ENCODE results near the gene BPIFB3. TPM values are rescaled to one million over a fixed set of nuclear protein-coding genes. Genes with fewer than 3 reads are reported as not detected.
"Not testable (repeated sequence)": the region's sequence is repeated elsewhere in the genome, so short reads cannot be mapped to it uniquely, and the experiment has no call there.

The BPIFB3 gene
- total RNA-seq, 1 donor from 2014 or later: not detected

GRCh38 chr20:33027769-33028751 is 25.6 kb upstream of the BPIFB3 start:
- DNase-seq (ENCODE audit: low read depth in 2 of 2): no peak

- no peak for DNase-seq (ENCODE audit: low read depth in 2 of 2)
Measured at GRCh38 chr20:33028875-33029274, 24.8 kb upstream of the BPIFB3 start.

- DNase-seq (ENCODE audit: low read depth in 2 of 2): no peak
Measured at GRCh38 chr20:33030076-33030475, 23.6 kb upstream of the BPIFB3 start.

- no peak for DNase-seq (ENCODE audit: low read depth in 2 of 2)
Measured at GRCh38 chr20:33030569-33030968, 23.1 kb upstream of the BPIFB3 start.

GRCh38 chr20:33031531-33031930 is 22.2 kb upstream of the BPIFB3 start, which contains the start of gene BPIFB6:
Gene BPIFB6 (plus strand): TSS chr20:33031648. CDS start chr20:33031648, 0 bp downstream.
- no peak for DNase-seq (ENCODE audit: low read depth in 2 of 2)

GRCh38 chr20:33032555-33032954 is 21.1 kb upstream of the BPIFB3 start:
- no peak for DNase-seq (ENCODE audit: low read depth in 2 of 2)

GRCh38 chr20:33033381-33033780 is 20.3 kb upstream of the BPIFB3 start:
- no peak for DNase-seq (ENCODE audit: low read depth in 2 of 2)

GRCh38 chr20:33034115-33034514 is 19.6 kb upstream of the BPIFB3 start:
- DNase-seq (ENCODE audit: low read depth in 2 of 2): no peak

GRCh38 chr20:33034901-33035492 is 18.7 kb upstream of the BPIFB3 start:
- no peak for DNase-seq (ENCODE audit: low read depth in 2 of 2)

GRCh38 chr20:33037456-33037855 is 16.2 kb upstream of the BPIFB3 start:
- DNase-seq (ENCODE audit: low read depth in 2 of 2): no peak

- no peak for DNase-seq (ENCODE audit: low read depth in 2 of 2)
Measured at GRCh38 chr20:33038243-33038642, 15.5 kb upstream of the BPIFB3 start.

- no peak for DNase-seq (ENCODE audit: low read depth in 2 of 2)
Measured at GRCh38 chr20:33042430-33042829, 11.3 kb upstream of the BPIFB3 start.

- no peak for DNase-seq (ENCODE audit: low read depth in 2 of 2)
Measured at GRCh38 chr20:33042983-33043730, 10.5 kb upstream of the BPIFB3 start.

GRCh38 chr20:33043731-33044181 is 9.9 kb upstream of the BPIFB3 start:
- no peak for DNase-seq (ENCODE audit: low read depth in 2 of 2)

GRCh38 chr20:33045129-33045721 is 8.5 kb upstream of the BPIFB3 start:
- DNase-seq (ENCODE audit: low read depth in 2 of 2): not testable (repeated sequence)

- DNase-seq (ENCODE audit: low read depth in 2 of 2): no peak
Measured at GRCh38 chr20:33046412-33046811, 7.3 kb upstream of the BPIFB3 start.

GRCh38 chr20:33051333-33051732 is 2.4 kb upstream of the BPIFB3 start:
- no peak for DNase-seq (ENCODE audit: low read depth in 2 of 2)

GRCh38 chr20:33054381-33054780 is 678 bp downstream of the BPIFB3 start:
- DNase-seq (ENCODE audit: low read depth in 2 of 2): no peak

GRCh38 chr20:33054791-33055190 is 1.1 kb downstream of the BPIFB3 start:
- DNase-seq (ENCODE audit: low read depth in 2 of 2): no peak

- DNase-seq (ENCODE audit: low read depth in 2 of 2): no peak
Measured at GRCh38 chr20:33059136-33059535, 5.4 kb downstream of the BPIFB3 start.

GRCh38 chr20:33059741-33060390 is 6.2 kb downstream of the BPIFB3 start:
- no peak for DNase-seq (ENCODE audit: low read depth in 2 of 2)

Data from lung microvascular endothelial cell (primary cell).